Islet of Langerhans (tissue), 1 donor: ENCODE measurements around the gene SPSB1.

Experiments
- FAIRE-seq: peaks from one replicate; lab custom pipeline; 2011; peaks lifted over from hg19 to GRCh38; lab: Jason Lieb, UNC

Gene SPSB1

DNA sequence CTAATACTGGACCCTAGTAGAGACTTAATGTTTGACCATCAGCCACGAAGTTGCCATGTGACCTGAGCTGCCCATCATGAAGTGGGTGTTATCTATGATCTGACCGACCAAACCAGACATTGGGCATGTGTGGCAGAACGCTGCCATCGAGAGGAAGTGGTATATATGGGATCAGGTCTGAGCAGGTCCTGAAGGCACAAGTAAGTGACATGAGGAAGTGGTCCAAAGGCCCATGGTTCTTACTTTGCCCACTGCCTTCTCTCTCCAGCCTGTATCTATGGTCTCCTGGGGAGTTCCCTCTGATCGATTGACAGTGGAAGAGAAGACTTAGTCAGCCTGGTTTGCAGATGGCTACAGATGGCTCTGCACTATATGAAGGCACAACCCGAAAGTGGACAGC, 7.9 kb downstream of the SPSB1 start:
- no peak for FAIRE-seq

DNA sequence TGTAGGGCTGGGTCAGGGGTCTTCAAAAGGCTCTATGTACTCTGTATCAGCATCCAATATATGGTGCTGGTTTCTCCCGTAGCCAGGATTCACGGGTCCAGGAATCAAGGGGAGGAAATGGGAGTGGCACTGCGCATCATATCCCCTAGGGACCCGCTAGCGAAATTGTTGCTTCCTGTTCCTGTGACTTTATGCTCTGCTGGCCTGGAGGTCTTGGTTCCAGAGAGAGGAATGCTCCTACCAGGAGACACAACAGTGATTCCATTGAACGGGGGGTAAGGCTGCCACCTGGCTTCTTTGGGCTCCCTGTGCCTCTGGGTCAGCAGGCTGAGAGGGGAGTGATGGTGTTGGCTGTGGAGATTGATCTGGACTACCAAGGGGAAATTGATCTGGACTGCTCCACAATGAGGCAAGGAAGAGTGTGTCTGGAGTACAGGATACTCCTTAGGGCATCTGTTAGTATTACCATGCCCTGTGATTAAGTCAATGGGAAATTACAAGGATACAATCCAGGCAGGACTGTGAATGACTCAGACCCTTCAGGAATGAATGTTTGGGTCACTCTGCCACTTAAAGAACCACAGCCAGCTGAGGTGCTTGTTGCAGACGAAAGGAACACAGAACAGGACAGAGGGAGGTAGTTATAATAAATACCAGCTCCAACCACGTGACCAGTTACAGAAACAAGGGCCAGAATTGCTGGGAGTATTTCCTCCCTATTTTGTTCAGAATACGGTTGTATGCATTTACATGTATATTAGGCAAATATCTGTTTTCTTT, 10.2 kb downstream of the SPSB1 start:
- FAIRE-seq: no peak

DNA sequence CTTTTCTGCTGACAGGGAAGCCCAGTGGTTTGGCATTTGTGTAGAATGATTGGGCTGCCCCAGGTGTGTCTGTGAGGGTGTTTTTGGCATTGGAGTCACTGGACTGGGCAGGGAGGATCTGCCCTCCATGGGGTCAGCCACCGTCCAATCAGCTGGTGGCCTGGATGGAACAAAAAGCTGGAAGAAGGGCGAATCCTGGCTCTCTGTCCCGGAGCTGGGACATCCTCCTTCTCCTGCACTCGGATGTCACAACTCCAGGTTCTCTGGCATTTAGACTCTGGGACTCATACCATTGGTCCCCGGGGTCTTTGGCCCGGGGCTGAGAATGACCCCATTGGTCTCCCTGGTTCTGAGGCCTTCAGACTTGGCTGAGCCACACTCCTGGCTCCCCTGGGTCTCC, 11.2 kb downstream of the SPSB1 start:
- no peak for FAIRE-seq

DNA sequence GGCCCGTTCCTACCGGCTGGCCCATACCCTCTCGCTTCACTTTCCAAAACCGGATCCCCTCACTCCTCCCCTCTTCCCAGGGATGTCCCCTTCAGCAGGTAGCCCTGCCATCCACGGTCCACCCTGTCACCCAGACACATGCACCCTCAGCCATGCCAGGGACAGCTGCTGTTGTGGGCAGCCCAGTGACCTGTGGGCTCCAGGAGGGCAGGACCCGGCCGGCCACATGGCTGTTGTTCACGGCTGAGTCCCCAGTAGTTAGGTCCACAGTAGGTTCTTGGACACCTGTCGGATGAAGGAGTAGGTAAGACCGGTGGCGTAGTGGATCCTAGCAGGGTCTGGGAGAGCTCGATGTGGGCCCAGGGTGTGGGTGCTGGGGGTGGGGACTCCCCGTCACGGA, 12.5 kb downstream of the SPSB1 start:
- no peak for FAIRE-seq

DNA sequence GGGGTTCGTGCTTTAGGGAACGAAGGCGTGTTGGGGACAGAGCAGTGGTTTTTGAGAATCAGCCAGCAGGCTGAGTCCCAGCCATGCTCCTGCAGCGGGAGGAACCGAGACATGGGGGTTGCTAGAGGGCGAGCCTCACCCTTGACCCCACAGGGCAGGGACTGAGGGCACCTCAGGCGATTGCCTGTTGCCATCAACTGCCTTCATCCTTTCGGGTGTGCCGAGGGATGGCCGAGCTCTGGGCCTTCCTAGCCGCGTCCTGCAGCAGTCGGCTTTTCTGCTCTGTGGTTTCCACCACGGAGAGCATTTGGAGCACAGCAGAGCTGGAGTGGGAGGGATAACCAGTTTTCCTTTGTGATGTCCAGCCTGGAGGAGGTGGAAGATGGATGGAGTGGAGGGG, 13.3 kb downstream of the SPSB1 start:
- no peak for FAIRE-seq

DNA sequence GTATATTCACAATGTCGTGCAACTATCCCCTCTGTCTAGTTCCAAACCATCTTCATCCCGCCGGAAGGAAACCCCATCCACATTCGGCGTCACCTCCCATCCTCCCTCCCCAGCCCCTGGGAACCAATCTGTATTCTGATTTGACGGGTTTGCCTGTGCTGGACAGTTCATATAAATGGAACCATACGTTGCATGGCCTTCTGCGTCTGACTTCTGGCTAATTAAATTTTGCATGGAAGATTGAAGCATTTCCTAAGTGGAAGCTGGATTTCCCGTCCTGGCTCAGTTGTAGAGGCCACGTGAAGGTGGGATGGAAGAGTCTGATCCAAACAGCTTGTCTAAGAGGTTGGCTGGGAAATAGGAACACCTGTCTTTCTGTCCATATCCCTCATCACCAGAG, 14.6 kb downstream of the SPSB1 start:
- no peak for FAIRE-seq

DNA sequence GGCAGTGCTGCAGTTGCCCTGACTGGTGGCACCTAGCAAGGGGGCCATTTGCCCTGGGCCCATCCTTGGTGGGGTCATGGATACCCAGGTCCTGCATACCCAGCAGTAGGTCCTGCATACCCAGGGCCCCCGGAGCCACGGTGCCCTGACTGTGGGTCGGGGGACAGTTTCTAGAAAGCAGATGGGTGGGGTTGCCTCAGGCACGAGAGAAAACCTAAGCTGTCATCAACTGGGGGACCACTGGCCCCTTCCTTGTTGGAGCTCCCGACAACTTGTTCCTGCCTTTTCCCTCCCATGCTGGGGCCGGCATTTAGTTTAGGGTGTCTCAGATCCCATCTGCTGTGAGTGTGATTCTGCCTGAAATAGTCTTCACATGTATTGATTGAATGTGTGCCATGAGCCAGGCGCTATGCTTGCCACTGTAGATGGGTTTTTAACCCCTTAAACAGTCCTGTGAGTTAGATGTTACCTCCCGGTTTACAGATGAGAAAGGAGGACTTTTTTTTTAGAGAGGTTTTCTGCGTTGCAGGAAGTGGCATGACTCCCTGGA, 15.6 kb downstream of the SPSB1 start:
- FAIRE-seq: no peak

DNA sequence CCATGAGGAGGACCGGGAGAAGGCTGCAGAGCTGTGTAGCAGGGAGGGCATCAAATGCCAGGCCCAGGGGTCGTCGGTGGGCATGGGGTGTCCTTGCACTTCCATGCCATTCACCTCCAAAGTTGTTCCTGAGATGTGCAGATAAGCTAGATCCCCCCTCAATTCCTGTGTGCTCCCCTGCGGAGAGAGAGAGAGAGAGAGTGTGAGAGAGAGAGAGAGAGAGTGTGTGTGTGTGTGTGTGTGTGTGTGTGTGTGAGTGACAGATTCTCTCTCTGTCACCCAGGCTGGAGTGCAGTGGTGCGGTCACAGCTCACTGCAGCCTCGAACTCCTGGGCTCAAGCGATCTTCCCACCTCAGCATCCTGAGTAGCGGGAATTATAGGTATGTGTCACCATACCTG, 16.4 kb downstream of the SPSB1 start:
- FAIRE-seq: no peak

DNA sequence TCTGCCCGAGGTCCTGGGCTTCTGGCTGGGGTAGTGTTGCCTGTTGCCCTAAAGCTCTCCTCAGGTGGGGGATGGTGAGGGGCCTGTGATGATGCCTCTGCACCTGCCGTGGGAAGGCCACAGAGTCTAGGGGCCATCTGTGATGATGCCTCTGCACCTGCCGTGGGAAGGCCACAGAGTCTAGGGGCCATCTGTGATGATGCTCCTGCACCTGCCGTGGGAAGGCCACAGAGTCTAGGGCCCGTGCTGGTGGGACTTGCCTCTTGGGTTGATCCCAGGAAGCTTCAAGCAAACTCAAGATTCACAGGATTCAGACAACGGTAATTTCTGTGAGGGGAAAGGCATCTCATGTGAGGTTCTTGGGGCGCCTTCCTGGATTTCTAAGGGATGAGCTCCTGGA, 17.3 kb downstream of the SPSB1 start:
- no peak for FAIRE-seq

DNA sequence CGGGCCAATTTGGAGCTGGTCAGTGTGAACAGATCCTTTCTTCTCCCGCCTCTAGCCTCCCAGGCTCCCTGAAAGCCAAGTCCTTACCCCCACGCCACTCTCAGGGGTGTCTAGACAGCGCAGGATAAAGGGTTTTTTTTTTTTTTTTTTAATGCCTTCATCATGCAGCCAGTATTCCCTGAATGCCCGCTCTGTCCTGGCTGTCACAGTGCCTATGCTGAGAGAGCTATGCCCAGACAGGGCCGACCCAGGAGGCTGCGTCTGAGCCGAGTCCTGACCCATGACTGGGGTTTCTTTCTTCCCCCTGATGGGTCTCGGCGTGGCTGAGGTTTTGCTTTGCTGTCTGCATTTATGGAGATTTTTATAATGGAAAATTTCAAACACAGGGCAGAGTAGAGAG, 18.3 kb downstream of the SPSB1 start:
- FAIRE-seq: no peak

DNA sequence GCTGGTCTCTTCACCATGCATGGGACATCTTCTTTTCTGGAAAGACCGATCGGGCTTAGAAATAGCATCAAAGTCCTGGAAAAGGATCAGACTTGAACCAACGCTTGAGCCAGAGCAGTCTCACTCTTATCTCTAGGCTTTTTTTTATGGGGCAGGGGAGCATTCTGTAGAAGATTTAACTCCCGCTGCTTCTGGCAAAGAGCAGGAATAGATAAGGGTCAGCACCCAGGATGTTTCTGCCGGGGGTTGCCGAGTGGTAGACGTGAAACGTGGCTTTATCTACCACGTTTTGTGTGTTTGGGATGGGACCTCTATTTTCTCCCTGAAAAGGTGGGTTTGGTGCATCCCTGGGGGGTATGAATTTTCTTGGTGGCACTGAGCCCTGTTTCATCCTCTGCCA, 18.8 kb downstream of the SPSB1 start:
- no peak for FAIRE-seq

DNA sequence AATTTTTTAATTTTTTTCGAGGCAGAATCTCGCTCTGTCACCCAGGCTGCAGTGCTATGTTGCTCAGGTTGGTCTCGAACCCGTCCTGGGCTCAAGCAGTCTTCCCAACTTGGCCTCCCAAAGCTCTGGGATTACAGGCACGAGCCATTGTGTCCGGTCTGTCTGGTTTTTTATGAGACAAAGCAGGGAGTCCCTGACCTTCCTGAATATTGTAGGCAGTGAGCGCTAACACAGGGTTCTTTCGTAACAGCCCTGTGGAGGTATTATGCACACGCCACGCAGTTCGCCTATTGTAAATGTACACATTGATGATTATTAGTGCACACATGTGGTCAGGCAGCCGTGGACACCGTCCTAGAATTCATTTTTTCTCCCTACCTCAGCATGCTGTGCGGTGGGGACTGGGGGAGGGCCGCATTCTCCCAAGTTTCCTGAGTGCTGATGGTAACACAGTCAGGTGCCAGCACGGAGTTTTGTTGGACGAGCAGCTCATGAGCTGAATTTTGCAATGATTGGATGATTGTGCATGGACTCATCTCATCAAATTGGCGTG, 19.6 kb downstream of the SPSB1 start:
- no peak for FAIRE-seq

DNA sequence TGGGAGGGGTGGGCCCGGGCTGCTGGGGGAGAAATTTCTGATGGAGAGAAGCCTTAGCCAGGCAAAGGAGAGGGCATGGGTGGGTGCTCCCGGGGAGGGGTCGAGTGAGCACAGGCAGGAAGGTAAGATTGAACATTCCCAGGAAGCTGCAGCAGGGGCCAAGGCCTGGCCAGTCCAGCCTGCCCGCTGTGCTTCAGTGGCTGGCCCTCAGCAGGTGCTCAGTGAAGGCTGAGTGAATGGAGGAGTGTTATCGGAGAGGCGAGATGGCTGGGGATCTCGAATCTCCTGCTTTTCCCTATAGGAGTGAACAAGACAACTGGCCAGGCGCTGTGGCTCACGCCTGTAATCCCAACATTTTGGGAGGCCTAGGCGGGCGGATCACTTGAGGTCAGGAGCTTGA, 20.9 kb downstream of the SPSB1 start:
- no peak for FAIRE-seq

DNA sequence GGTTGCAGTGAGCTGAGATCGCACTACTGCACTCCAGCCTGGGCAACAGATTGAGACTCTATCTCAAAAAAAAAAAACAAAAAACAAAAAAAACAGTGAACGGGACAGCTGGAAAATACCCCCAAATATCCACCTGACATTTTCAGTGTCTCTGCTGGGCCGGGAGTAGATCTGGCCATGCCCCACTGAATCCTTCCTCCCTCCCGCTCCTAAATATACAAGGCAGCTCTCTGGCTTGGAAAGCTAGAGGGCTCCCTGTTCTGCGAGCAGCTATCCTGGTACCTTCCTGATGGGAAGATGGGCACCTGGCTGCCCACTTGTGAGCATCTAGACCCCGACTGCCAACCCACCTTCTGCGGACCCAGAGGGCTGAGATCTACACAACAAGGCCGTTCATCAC, 21.4 kb downstream of the SPSB1 start:
- FAIRE-seq: no peak

DNA sequence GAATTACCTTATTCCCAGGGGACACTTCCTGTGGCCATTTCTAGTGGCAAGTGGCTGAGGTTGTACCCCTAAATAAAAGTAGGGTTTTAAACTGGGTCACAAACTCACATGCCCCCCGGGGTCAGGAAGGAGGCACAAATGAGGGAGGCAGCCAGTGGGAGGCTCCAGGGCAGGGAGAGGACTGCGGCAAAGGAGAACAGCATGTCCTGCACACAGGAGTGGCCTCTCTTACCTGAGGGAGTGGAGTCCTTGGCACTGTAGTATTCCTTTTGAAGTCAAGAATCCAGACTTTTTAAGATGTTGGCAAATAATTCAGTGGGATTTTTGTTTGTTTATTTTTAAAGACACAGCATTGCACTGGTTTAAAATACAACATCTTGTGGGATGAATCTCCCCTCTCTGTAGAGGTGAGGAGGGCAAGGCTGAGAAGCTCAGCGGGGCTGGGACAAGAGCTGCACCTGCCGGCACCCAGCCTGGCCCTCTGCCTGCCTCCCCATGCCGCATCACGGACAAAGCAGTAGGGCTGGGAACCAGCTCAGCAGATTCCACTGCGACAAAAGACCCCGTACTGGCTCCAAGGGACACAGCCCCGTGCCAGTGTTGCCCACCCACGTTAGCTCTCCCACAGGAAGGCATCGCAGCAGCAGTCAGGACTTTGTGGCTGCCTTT, 22.2 kb downstream of the SPSB1 start:
- no peak for FAIRE-seq

DNA sequence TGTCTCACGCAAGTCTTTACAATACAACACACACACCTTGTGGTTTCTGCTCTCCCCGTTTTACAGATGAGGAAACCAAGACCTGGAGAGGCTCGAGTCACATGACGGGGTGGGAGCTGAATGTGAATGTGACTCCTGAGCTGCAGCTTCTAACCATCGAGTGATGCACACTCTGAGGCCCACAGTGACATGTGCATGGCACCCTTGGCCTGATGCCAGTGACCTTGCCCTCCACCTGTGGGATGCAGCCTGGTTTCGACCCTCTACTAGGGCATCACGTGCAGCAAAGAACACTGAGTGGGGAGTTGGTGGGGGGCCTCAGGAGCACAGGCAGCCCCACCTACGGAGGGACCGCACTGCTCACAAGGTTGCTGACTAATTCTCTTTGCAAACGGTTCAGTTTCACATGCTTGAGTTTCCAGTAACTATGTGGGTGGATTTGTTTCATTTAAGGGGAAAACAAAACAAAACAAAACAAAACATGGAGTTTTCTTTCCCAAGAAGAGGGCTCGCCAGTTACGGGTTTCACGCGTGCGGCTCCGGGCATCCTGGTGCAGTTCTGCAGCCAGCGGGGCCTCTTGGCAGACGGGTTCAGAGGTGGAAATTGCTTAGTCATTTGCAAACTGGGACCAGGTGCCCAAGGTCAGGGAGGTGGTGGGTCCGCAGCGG, 22.9 kb downstream of the SPSB1 start:
- no peak for FAIRE-seq

DNA sequence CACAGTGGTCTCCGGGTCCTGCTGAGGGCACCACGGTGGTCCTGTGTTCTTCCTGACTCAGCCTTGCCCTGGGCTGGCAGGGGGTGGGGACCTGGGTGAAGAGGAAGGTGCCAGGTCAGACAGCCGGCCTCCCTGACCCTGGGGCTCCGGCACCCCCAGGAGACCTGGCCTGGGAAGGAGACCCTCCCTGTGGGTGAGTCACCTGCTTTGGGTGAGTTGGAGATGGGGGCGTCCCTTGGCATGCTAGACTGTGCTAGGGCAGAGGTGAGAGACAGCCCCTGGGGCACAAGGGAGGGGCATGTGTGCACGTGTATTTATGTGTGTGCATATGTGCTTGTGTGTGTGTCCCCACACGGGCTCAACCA, 23.4 kb downstream of the SPSB1 start:
- no peak for FAIRE-seq

DNA sequence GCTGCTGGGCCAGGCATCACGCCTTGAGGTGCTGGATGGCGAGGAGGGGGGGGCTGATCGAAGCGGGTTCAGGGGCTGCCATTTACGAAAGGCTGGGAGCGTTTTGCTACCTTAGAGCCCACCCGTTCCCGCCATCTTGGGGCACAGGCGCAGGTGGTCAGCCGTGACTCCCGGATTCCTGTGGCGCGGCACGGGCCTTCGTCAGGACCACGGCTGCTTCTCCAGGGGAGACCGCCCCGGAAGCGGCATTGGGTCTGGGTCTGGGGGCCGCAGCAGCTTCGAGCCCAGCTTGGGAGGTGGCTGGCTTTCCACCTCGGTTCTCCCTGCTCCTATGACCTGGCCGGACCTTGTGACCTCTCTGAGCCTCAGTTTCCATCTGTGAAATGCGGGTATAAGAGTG, 23.8 kb downstream of the SPSB1 start:
- no peak for FAIRE-seq

DNA sequence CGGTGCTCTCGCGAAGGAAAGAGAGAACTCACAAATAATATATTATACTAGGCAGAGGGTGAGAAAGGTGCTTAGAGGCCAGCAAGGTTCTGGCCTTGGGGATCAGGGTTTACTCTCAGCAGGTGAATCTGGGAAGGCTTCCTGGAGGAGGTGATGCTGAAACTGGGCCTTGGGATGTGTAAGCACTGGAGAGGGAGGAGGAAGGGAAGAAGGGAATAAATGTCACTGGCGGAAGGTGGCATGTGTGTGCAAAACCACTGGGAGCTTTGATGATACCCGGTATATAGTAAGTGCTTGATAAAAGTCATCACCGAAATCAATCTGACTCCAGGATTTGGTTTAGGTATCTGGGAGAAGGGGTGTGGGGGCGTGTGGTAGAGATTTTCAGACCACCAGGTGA, 24.4 kb downstream of the SPSB1 start:
- no peak for FAIRE-seq

DNA sequence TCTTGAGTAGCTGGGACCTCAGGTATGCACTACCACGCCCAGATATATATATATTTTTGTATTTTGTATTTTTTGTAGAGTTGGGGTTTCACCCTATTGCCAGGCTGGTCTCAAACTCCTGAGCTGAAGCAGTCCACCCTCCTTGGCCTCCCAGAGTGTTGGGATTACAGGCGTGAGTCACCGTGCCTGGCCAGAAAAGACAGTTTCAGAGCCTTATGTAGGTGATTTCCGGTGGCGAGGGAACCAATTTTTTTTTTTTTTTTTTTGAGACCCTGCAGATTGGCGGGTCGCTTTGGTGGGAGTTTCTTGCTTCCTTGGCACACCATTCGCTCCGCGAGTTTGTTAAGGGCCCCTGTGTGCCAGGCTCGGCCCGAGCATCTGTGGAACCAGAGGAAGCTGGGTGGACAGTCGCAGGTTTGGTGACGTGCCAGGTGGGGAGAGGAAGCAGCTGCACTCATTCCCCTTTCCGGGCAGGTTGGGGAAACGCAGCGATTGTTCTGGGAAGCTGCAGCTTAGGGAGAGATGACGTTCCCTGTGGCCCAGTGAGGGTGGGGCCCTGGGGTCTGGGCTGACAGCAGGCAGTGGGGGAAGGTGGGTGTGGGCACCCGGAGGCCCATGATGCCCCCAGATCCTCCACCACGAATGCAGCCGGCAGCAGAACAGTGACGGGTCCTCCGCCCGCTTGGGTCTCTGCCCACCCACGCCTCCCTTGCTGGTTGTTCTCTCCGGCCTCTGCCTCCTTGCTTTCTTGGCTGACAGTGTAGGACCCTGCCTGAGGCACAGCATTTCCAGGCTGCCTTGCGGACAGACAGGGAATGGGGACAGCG, 25.1 kb downstream of the SPSB1 start:
- FAIRE-seq: no peak

DNA sequence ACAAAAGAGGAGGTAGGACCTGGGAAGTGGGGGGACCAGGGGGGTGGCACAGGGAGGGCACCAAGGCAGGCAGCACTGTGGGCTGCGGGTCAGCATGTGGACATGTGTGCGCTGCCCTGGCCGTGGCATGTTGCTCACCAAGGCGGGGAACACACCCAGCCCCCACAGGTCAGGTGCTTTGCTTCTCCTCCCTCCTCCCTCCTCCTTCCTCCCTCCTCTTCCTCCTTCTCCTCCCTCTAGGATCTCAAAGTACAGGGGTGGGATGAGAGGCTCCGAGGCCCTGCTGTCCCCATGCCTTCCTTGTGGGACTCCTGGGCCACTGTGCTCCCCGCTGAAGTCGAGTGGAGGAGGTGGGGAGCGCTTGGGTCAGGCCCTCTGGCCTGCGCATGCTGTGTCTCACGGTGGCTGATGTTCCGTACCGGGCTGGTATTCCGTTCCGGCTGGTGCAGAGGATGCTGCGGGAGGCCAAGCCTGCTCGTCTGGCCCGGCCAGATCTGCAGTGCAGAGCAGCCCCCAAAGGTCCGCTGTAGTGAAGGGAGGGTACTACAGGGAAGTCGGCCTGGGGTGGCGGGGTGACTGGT, 26.6 kb downstream of the SPSB1 start:
- FAIRE-seq: no peak
